Activated CD4-positive, alpha-beta T cell treated with anti-CD3 and anti-CD28 coated beads for 24 hours (primary cell): ENCODE measurements around the gene C3.
"Not testable (repeated sequence)": the region's sequence is repeated elsewhere in the genome, so short reads cannot be mapped to it uniquely, and the experiment has no call there.

Experiments
- DNase-seq, 2 donors: peaks; one replicate each; pipeline ENCODE4 v3.0.0-alpha.2; 2020; ENCODE audit warnings: low read depth in 2 of 2

Gene C3

DNA sequence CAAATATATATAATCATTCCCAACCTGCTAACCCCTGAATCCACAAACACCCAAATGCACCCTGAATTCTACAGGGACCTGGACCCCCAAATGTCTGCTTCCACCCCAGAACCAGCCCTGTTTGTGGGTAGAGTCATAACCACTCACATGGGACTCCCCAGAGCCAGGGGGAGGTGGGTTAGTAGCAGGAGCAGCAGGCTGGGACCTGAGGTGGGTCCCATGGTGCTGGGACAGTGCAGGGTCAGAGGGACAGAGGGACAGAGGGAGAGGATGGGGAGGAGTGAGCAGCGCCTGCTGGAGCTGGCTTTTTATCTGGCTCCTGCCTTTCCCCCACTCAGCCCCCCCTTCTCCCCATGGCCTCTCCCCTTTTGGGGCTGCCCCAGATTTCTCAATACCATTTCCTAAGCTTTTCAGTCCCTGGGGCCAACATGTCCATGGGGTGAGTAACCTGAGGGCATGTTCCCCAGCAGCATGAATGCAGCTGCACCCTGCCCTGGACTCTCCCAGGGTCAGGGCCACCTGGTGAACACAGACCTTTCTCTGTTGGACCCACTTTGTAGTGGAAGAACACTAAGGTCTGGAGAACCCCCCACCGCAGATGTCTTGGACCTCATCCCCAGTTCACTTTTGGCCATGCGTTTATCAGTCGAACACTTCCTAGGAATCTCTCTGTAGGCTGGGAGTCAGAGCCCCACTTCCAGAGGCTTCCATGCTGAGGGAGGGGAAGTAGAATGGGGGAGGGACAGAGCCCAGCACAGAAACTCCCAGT, at the start of gene C3:
Gene C3 (minus strand): TSS at position 282 of the 769 bp plus-strand sequence. CDS start 61 bp downstream, at position 221.
- no peak for DNase-seq

DNA sequence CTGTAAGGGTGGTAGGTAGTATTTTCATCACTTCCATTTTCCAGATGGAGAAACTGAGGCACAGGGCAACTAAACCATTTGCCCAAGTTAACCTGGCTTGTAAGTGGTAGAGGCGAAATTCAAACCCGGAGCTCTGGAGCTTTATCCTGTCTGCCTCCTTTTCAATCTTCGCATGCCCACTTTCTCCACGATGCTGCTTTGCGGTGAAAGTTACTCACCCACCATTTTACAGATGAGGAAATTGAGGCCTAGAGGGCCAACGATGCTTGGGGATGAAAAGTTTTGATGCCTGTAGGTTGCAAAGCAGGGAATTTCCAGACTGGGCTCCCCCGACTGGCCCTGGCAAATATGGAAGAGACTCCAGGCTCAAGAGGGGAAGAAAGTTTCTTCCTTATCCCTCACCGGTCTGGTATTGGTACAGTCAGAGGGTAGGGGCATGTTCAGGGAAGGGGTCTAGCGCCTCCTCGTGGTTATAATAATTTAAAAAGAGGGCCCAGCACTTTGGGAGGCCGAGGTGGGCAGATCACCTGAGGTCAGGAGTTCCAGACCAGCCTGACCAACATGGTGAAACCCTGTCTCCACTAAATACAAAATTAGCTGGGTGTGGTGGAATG, 48.7 kb upstream of the C3 start:
- DNase-seq: no peak

DNA sequence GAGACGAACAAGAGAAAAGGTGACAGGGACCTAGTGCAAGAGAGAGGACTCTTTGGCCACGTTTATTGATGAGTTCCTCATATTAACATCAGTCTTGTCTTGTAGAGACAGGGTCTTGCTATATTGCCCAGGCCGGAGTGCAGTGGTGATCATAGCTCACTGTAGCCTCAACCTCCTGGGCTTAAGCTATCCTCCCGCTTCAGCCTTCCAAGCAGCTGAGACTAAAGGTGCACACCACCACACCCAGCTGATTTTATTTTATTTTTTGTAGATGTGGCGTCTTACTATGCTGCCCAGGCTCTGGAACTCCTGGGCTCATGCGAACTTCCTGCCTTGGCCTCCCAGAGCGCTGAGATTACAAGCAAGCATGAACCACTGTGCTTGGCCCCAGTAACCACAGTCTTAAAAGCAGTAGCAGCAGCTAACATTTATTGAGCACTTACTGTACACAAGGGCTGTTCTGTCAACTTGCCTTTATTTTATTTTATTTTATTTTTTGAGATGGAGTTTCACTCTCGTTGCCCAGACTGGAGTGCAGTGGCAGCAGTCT, 47.9 kb upstream of the C3 start:
- no peak for DNase-seq

DNA sequence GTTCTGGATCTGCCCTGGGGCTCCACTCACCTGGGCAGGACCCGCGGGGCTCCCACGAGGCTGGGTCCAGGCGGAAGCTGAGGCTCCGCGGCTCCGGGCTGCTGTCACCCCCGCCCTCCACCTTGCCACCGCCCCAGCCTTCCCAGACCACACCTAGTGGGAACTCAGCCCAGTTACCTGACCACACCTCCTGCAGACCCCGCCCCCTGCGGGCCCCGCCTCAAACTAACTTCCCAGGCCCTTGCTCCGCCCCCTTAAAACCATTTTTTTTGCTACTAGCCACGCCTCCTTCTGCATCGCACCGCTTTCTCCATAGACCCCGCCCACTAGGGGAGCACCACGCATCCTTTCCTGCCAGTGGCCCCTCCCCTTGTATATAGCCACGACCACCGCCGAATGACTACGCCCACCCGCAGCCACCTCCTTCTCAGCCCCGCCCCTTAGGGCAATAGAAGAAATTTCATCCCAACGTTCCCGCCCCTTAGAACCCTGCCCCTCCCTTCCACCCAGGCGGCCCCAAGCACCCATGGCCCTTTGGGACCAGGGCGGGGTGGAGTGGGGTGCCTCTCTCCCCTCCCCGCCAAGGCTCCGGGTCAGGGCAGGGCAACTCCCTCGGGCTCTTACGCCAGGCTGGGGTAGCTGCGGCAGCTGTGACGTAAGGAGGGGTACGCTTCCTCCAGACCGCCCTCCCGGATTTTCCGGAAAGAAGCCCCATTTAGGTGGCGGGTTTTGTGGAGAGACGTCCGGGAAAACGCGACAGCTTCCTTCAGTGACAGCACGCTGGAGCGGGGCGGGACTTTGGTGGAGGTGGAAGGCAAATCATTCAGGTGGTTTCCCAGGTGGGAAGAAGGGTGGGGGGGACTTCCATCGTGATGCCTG, 47.1 kb upstream of the C3 start, which contains the start of gene SH2D3A:
Gene SH2D3A (minus strand): TSS at position 79 of the 879 bp plus-strand sequence. CDS start 3,687 bp downstream, outside the sequence.
- DNase-seq: peak; percentile 89 to 93

DNA sequence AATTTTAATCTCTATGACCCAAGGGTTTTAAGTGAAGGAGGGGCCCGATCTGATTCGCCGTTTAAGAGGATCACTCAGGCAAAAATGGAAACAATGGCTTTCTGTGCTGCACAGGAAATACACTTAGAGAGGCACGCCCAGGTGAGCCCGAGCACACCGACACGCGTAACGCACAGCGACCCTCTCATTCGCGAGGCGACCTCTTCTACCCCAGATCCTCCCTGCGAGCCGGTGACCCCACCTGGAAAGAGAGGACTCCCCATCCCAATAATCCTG, 46.6 kb upstream of the C3 start:
- no peak for DNase-seq

DNA sequence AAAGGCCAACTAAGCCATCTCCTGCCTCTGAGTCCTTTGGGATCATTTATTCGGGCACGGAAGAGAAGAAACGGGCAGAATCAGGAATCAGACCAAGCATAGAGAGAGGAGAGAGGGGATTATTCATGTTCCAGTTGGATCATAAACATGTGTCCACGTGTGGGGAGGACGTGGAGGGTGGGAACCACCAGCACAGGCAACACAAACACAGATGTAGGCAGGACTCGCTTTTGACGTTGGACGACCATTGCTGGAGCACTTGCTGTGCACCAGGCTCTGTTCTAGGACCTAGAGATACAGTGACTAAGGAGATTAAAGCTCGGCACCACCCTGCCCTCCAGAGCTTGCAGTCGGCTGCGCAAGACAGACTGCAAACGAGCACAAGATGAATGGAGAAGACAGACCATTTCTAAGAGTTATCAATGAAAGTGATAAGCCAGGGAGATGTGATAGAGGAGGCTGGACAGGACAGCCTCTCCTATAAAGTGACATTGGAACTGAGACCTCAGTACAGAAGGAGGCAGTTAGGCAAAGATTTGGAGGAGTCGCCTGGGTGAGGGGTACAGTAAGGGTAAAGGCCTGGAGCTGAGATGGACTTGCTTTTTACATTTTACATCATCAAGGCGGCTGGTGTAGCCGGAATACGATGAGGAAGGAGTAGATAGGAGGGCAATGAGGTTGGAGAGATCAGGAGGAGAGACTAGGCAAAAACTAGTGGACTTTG, 46.1 kb upstream of the C3 start:
- no peak for DNase-seq

DNA sequence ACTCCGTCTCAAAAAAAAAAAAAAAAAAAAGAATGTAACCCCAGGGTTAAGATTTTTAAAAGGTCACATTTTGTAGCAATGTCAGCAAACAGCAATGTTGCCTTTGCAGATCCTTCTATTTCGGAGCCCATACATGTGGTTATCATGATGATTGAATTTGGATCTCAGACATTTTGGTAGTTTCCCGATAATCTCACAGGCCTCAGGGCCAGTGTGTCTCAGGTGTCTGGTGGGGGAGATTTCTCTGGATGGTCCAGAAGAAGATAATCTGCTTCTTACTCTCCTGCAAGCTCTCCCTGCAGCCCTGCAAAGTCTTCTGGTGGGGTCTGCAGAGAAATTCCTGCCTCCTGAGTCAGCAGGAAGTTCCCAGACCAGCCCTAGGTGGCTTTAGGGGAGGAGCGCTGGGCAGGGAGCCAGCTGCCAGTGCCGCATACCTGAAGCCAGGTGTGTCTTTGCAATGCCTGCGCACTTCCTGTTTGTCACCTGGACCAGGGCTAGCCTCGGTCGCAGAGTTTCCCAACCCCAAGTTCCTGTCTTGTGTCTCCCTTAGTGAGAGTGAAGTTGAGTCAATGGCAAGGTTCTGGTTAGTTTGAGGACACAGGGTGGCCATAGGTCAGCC, 45.4 kb upstream of the C3 start:
- DNase-seq: no peak

DNA sequence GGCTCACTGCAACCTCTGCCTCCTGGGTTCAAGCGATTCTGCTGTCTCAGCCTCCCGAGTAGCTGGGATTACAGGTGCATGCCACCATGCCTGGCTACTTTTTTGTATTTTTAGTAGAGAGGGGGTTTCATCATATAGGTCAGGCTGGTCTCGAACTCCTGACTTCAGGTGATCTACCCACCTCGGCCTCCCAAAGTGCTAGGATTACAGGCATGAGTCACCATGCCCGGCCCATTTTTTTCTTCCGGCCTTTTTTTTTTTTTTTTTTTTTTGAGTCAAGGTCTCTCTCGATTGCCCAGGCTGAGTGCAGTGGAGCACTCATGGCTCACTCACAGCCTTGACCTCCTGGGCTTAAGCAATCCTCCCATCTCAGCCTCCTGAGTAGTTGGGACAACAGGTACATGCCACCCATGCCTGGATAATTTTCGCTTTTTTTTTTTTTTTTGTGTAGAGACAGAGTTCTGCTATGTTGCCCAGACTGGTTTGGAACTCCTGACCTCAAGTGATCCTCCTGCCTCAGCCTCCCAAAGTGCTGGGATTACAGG, 41.9 kb upstream of the C3 start:
- DNase-seq: not testable (repeated sequence)

DNA sequence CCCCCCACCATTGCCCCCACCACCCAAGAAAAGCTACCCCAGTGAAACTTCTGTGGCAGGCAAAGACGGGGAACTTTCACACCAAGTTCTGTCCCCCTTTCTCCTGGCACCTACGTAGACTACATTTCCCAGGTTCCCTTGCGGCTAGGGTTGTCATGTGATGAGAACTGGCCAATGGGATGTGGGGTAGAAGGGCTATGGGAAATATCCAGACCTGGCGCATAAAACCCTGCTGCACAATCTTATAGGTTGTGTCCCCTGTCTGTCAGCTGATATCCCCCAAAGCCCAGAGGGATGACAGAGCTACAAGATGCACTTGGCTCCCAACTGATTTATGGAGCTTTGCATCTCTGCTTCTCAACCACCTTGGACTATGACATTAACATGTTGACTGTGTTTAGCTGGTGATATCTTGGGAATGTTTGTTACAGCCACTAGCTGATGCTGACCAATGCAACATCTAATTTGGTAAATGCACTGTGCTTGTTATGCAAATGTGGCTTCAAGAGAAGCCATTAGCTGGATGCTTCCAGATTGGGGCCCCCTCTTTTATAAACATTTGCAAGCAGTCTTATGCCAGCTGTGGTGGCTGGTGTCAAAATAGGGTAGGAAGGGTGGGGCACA, 40.7 kb upstream of the C3 start:
- DNase-seq: no peak

DNA sequence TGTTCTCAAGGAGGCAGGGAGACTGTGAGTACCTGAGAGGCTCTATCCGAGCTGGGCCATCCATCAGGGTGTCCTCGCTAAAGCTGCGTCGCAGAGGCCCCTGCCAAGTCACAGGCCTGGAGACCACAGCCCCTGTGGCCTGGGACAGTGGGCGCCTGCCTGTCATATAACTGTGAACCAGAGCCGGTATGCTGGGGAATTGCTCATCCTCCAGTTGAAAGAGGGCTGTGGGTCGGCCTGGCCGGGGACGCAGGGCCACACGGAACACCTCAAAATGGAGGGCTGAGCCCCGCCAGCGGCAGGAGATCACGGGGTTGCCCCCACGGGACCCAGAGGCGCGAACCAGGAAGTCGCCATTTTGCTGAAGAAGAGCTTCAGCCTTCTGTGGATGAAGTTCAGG, 40.2 kb upstream of the C3 start:
- no peak for DNase-seq

DNA sequence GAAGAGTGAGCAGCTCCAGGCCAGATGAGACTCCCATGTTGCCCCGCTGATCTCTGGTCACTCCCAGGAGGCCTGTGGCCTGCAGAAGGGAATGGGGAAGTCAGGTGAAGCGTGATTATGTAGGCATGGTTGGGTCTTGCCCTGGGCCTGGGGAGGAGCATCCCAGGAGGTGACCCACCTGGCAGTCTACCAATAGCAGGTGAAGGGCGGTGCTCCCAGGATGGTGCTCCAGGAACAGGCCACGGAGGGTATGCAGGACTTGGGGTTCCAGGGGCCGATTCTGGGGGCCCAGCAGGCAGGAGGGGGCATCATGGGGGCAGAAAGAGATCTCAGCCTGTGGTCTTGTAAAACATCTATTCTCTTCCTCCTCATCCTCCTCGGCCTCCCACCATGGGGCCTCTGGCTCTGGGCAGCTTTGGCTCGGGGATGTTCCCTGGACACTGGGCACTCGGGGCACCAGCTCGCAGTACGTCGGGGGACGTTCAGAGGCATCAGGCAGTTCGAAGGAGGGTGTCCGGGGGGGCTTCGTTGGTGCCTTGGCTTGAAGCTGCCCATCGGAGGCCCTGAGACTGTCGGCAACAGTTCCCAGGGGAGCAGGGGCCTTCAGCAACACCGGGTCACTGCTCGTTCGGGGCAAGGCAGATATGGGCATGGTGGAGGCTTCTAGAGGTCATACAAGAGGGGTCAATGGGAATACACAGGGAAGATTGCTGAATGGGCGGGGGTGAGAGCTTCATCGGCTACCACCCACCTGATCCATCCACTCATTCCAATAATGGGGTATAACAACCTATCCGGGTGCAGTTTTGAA, 34.4 kb upstream of the C3 start:
- DNase-seq: no peak

DNA sequence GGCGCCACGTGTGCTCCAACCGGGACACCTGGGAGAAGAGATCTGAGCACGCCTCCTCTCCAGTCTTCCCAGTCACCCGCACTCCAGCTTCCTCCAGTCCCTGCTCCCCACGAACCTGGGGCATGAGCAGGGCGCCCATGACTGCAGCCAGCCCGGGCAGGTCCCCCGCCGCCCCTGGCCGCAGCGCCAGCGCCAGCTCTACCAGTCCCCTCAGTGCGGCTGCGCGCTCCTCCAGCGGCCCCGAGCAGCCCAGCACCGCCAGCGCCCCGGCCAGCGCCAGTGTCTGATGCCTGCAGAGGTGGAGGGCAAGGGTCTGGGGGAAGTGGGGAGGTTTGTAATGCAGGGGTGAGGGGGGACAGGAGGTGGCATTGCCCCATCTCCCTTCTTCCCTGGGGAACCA, 33.7 kb upstream of the C3 start:
- DNase-seq: no peak

DNA sequence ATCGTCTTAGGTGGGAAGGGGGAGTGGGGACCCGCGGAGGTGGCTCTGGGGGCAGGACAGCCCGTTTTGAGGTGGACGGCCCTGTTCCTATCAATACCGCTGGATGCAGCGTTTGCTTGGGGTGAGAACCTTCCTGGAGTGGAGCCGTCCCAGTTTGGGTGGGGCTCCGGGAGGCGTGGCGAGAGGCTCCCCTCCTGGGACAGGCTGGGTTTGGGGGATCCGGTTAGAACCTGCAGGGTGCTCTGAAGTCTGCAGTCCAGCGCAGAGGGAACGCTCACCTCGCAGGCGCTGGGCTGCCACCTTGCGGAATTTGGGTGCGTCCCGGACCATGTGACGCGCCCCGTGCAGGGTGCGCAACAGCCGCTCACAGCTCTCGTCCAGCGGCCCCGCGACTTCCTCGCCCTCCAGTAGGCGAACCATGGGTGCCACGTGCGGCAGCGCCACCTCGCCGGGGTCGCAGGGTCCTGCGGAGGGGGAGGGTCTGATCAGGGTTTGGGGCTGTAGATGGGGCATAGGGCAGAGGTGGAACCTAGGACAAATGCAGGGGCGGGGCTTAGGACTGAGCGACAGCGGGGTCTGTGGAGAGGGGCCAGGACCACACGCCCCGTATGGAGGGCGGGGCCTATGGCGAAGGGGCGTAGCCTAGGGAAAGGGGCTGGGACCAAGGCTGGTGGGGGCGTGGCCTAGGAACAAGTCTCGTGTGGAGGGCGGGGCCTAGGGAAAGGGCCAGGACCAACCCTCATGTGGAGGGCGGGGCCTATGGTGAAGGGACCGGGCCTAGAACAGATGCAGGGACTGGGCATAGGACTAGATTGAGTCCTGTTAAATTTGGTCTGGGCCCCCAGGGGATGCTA, 33.0 kb upstream of the C3 start:
- peak; percentile 74 to 84 for DNase-seq

DNA sequence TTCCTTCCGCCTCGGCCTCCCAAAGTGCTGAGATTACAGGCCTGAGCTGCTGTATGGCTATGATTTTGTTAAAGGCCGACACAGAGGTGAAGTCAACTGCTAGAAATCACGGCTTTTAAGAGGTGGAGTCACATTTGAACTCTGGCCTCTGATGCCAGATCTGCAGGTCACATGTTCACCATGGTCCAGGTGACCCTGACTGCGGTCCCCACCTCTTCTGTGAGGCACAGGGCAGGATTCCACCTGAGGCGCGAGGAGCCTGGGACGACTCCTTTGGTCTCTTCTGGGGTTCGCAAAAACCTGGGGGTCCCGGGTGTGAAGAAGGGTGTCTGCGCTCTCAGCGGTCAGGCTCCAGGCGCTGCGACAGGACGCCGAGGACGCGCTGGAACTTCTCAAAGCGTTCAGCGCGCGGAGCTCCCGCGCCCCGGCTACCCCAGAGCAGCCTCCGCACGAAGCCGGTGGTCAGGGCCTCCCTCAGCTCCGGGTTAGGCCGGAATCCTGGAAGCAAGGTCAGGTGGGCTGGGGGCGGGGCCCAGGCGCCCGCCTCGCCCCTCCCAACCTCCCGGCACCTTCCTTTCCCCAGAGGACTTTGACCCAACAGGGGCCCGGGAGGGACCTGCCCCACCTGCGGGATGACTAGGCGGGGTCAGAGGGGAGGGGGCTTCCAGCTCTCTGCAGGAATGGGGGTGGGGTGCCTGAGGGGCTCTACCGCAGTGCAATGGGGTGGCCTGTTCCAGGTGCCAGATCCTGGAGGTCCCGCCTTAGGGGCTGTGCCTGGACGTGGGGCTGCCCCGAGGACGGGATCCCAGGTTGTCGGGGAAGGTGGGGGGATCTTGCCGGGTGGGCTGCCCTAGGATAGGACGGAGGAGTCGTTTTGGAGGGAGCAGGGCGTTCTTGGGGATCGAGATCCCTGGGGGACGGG, 32.1 kb upstream of the C3 start:
- no peak for DNase-seq

DNA sequence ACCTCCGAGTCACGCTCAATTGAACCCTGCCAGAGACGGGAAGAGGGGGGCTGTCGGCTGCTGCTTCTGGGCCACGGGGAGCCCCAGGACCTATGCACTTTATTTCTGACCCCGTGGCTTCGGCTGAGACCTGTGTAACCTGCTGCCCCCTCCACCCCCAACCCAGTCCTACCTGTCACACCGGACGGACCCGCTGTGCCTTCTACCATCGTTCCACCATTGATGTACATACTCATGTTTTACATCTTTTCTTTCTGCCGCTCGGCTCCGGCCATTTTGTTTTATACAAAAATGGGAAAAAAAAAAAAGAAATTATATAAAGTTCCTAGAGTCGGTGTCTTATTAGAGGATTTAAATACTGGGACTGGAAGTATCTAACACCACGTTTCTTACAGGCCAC, 30.7 kb upstream of the C3 start:
- no peak for DNase-seq

DNA sequence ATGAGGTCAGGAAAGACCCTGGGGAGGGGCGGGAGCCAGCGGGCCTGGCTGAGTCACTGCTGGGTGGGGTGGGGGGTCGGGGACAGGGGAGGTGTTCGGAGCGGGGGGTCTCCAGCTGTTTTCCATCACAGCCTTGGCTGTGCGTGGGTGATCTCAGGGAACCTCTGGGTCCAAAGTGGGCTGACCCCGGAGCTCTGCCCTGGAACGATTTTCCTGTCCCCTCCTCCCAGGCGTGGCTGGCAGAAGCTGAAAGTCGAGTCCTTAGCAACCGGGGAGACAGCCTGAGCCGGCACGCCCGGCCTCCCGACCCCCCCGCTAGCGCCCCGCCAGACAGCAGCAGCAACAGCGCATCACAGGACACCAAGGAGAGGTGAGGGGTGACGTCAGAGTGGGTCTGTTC, 29.6 kb upstream of the C3 start:
- DNase-seq: no peak

DNA sequence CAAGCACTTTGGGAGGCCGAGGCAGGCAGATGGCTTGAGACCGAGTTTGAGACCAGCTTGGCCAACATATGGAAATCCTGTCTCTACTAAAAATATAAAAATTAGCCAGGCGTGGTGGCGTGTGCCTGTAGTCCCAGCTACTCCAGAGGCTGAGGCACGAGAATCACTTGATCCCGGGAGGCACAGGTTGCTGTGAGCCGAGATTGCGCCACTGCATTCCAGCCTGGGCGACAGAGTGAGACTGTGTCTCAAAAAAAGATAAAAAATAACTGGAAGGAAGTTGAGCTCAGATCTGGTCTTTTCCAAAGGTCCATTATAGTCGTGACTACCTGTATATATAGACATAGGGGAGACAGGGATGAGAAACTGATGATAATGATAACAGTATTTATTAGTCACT, 28.1 kb upstream of the C3 start:
- DNase-seq: not testable (repeated sequence)

DNA sequence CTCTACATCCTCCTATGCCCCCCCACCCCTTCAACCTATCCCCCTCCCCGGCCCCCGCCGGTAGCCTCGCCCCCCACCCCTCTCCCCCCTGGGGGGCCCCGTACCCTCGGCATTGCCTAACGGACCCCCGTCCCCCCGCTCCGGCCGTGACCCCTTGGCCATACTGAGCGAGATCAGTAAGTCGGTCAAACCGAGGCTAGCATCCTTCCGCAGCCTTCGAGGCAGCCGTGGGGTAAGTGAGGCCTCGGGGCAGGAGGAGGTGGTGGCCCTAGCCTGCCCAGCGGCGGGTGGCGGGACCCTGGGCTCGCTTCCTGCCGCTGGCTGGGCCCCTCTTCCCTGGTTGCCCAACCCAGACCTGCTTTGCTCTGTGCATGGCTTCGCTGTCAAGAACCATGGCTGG, 25.5 kb upstream of the C3 start:
- DNase-seq: no peak
